Measurements from ENCODE around the gene NLN. TPM values are rescaled to one million over a fixed set of nuclear protein-coding genes. Genes with fewer than 3 reads are reported as not detected.
"Not testable (repeated sequence)": the region's sequence is repeated elsewhere in the genome, so short reads cannot be mapped to it uniquely, and the experiment has no call there.

NLN gene
- polyA plus RNA-seq, 4 donors = 20.0 to 46.3 (median 34.7) TPM

- DNase-seq (ENCODE audit: low read depth in 4 of 4, low spot score in 3 of 4) = no peak
Measured at GRCh38 chr5:65828022-65828896, 106.3 kb downstream of the NLN start.

DNA sequence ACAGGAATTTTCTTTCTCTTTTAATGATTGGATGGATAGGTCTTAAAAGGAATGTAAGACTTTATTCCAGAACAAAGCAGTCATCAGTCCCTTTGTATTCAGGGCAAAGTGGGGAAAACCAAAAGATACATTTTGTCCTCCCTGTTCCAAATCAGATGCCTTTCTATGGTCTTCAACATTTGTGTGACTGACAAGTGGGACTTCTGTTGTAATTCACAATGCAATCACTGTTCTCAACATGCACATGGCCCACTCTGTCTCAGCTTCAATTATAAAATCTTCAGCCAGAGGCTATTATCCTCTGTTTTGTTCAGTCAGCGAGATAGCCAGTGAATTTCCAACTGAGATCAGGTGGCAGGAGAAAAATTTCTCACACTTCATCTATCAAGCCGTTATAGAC is 108.9 kb downstream of the NLN start:
- DNase-seq (ENCODE audit: low read depth in 4 of 4, low spot score in 3 of 4) = no peak

DNA sequence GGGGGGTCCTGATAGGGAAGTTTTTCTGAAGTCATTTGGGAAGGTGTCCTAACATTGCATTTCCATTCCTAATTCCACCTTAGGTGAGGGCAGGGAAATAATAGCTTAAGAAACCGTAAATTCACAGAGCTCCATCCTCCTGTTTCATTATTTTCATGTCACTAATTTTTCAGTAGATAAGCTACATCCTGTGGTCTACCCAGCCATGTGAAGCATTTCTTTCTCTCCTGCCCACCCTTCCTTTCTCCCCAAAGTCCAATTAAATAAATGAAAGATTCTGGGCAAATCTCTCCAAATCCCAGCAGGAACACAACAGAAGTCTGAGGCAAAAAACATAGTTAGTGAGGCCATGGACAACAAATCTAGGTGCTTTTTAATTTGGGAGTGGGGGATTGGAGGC is 109.3 kb downstream of the NLN start:
- DNase-seq (ENCODE audit: low read depth in 4 of 4, low spot score in 3 of 4) = no peak

- no peak for DNase-seq (ENCODE audit: low read depth in 4 of 4, low spot score in 3 of 4)
Measured at GRCh38 chr5:65832152-65832551, 110.1 kb downstream of the NLN start.

GRCh38 chr5:65832603-65833228 is 110.7 kb downstream of the NLN start:
- DNase-seq (ENCODE audit: low read depth in 4 of 4, low spot score in 3 of 4) = no peak

DNA sequence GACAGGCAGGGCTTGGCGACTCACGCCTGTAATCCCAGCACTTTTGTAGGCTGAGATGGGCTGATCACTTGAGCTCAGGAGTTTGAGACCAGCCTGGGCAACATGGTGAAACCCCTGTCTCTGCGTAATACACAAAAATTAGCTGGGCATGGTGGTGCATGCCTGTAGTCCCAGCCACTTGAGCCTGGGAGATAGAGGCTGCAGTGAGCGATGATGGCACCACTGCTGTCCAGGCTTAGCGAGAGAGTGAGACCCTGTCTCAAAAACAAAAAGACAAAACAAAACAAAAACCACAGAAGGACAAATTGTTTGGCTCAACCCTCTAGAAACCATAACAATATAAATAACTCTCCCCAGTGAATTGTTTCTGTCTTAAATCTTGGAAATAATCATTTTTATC is 111.8 kb downstream of the NLN start:
- no peak for DNase-seq (ENCODE audit: low read depth in 4 of 4, low spot score in 3 of 4)

- DNase-seq (ENCODE audit: low read depth in 4 of 4, low spot score in 3 of 4) = no peak
Measured at GRCh38 chr5:65834306-65834705, 112.3 kb downstream of the NLN start.

DNA sequence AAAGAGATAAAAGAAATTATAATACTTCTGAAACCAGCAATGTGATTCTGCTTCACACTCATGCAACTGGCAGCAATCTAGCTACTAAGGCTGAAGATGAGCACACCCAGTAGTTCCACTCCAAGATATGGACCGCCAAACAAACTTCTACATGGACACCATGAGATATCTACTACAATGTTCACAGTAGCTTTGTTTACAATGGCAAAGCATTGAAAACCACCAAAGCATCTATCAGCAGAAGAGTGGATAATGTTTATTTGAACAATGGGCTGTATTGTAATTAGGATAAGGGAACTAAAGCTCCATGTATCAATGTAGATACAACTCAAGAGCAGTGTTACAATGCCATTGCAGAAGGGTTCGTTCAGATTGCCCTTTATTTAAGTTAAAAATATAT is 113.2 kb downstream of the NLN start:
- DNase-seq (ENCODE audit: low read depth in 4 of 4, low spot score in 3 of 4) = no peak

DNA sequence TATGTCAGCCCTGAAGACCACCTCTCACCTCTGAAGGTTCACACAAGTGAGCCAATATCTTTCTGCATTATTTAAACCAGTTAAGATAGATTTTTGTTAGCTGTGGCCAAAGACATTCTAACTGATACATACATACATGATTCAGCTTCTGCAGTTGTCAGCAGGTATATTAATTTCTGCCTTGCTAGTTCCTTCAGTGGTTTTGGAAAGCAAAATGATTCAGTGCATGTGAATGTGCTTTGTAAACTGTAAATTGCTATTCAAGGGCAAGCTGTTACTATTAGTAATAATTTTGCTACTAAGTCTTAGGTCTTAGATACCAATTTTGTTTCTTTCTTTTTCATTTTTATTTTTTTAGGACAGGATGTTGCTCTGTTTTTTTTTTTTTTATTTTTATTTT is 115.1 kb downstream of the NLN start:
- DNase-seq (ENCODE audit: low read depth in 4 of 4, low spot score in 3 of 4) = no peak

GRCh38 chr5:65839170-65839569 is 117.2 kb downstream of the NLN start:
- DNase-seq (ENCODE audit: low read depth in 4 of 4, low spot score in 3 of 4) = not testable (repeated sequence)

- no peak for DNase-seq (ENCODE audit: low read depth in 4 of 4, low spot score in 3 of 4)
Measured at GRCh38 chr5:65840071-65840470, 118.1 kb downstream of the NLN start.

DNA sequence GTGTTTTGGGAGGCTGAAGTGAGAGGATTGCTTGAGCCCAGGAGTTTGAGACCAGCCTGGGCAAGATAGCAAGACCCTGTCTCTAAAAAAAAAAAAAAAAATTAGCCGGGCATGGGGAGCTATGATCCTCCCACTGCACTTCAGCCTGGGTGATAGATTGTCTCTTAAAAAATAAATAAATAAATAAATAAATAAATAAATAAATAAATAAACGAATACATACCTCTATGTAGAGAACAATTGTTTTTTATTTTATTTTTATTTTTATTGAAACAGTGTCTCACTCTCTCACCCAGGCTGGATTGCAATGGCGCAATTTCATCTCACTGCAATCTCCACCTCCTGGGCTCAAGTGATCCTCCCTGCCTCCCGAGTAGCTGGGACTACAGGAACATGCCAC is 122.8 kb downstream of the NLN start:
- not testable (repeated sequence) for DNase-seq (ENCODE audit: low read depth in 4 of 4, low spot score in 3 of 4)

DNA sequence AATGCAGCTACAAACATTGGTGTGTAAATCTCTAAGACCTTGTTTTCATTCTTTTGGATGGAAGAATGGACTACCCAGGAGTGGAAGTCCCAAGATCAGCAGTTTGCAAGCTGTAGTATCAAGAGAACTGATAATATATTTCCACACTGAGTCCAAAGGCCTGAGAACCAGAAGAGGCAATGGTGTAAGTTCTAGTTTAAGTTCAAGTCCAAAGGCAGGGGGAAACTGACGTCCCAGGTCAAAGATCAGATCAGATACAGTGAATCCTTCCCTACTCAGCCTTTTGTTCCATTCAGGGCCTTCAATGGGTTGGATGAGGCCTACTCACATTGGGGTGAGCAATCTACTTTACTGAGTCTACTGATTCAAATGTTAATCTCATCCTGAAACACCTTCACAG is 124.1 kb downstream of the NLN start:
- no peak for DNase-seq (ENCODE audit: low read depth in 4 of 4, low spot score in 3 of 4)

DNA sequence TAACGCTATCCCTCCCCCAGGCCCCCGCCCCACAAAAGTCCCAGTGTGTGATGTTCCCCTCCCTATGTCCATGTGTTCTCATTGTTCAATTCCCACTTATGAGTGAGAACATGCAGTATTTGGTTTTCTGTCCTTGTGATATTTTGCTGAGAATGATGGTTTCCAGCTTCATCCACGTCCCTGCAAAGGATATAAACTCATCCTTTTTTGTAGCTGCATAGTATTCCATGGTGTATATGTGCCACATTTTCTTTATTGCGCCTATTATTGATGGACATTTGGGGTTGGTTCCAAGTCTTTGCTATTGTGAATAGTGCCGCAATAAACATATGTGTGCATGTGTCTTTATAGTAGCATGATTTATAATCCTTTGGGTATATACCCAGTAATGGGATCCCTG is 125.0 kb downstream of the NLN start:
- not testable (repeated sequence) for DNase-seq (ENCODE audit: low read depth in 4 of 4, low spot score in 3 of 4)

- DNase-seq (ENCODE audit: low read depth in 4 of 4, low spot score in 3 of 4) = not testable (repeated sequence)
Measured at GRCh38 chr5:65849918-65850317, 127.9 kb downstream of the NLN start.

DNA sequence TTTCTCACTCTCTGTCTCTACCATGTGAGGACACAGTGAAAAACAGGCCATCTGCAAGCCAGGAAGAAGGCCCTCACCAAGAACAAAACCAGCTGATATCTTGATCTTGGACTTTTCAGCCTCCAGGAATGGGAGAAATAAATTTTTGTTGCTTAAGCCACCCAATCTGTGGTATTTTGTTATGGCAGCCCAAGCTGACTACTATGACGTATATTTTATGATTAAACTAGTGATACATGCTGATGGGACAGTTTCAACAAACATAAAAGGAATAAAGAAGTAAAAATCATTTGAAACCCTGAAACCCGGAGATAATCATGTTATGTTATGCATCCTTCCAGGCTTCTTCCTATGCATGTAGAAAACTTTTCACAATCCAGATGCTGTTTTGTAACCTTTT is 132.9 kb downstream of the NLN start:
- DNase-seq (ENCODE audit: low read depth in 4 of 4, low spot score in 3 of 4) = no peak

DNA sequence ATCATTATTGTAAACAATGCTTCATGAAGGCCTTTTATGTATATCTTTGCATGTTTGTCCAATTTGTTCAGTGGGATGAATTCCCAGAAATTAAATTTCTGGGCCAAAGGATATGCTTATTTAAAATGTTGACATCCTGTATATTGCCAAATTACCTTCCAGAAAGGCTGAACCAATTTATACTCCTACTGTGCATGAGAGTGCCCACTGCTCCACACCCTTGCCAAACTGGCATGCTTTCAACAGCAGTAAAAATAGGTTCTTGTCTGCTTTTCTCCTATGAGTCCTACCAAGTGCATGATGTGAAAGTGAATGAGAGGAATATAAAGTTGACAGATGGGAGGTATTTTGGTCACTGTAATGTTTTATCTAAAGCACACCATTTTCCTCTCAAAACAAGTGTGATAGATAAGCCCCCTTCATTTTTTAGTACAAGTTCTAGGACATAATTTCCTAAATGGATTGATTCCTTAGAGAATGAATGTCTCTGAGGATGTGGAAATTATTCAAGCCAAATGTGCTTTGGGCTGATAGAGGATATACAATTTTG is 133.8 kb downstream of the NLN start:
- DNase-seq (ENCODE audit: low read depth in 4 of 4, low spot score in 3 of 4) = no peak

DNA sequence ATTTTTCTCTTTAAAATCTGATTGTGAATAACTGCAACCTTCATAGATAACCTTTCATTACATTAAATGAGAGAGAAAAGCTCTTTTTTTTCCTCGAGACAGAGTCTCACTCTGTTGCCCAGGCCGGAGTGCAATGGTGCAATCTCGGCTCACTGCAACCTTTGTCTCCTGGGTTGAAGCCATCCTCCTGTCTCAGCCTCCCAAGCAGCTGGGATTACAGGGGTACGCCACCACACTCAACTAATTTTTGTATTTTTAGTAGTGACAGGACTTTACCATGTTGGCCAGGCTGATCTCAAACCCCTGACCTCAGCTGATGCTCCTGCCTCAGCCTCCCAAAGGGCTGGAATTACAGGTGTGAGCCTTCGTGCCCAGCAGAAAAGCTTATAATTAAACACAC is 134.5 kb downstream of the NLN start:
- DNase-seq (ENCODE audit: low read depth in 4 of 4, low spot score in 3 of 4) = no peak

GRCh38 chr5:65858316-65858715 is 136.3 kb downstream of the NLN start:
- no peak for DNase-seq (ENCODE audit: low read depth in 4 of 4, low spot score in 3 of 4)

GRCh38 chr5:65861830-65862241 is 139.8 kb downstream of the NLN start:
- DNase-seq (ENCODE audit: low read depth in 4 of 4, low spot score in 3 of 4) = no peak

DNA sequence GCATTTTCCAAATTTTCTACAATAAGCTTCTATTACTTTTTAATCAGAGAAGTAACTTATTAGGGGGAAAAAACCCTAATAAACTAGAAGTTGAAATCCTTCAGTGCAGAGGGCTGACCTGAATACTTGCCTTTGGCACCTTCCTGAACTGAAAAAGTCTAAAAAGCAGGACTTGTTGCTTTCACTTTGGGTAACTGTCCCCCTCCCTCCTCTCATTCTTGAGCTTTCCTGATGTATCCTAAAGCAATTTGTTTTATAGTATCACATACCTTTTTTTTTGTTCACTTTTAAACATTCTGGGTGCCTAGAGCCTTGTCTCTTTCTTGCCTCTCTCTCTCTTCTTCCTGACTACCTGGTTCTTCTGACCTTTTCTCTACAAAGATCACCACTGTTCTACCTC is 140.4 kb downstream of the NLN start:
- no peak for DNase-seq (ENCODE audit: low read depth in 4 of 4, low spot score in 3 of 4)

DNA sequence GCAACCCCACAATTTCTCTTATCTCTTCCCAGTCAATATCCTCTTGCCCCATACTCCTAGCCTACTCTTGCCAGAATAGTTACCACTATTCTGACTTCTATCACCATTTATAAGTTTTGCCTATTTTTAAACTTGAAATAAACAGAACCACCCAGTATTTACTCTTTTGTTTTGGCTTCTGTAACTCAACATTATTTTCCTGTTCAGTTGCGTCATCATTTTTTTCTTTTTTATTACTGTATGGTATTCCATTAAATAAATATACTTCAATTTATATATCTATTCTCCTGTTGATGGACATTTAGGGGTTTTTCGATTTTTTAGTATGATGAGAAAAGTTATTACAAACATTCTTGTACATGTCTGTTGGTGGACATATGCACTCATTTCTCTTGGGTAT is 141.7 kb downstream of the NLN start:
- no peak for DNase-seq (ENCODE audit: low read depth in 4 of 4, low spot score in 3 of 4)
